ENCODE results near the gene MUS81. TPM values are rescaled to one million over a fixed set of nuclear protein-coding genes. Genes with fewer than 3 reads are reported as not detected.
A peak's percentile ranks its signal among the peaks of the same experiment; 100 is the strongest.

MUS81 gene
- total and polyA plus RNA-seq, 2 of the 13 experiments (the other 11 are each of a cell fraction or from before 2014, with no cell fraction given) = 25.6 to 30.2 TPM

GRCh38 chr11:65891219-65892136 lies 31.2 kb downstream of the MUS81 start (continued):
- TF ChIP-seq HIC2 (CRISPR knock-in tag; IDR thresholded peaks at IDR 0.05; ENCODE audit: low read depth) (peak; percentile 69), NR2F6 (IDR thresholded peaks at IDR 0.05) (no peak), NR2F6 (CRISPR knock-in tag; IDR thresholded peaks at IDR 0.05) (0 out of 2 replicates have a peak, but pooled peaks have one; percentile 25), FOXO4 (CRISPR knock-in tag; conservative IDR thresholded peaks at IDR 0.05) (no peak), NR2F2 (IDR thresholded peaks at IDR 0.05; ENCODE audit: borderline replicate concordance, low read depth) (peak; percentile 25; the same call in 1 of the 2 replicates), PATZ1 (CRISPR knock-in tag; IDR thresholded peaks at IDR 0.05) (peak; percentile 95), CBX5 (CRISPR knock-in tag; IDR thresholded peaks at IDR 0.05; ENCODE audit: borderline replicate concordance) (no peak), ZBTB10 (CRISPR knock-in tag; IDR thresholded peaks at IDR 0.05; ENCODE audit: borderline replicate concordance) (peak; percentile 88; the same call in 1 of the 2 replicates), ZNF737 (CRISPR knock-in tag; IDR thresholded peaks at IDR 0.05; ENCODE audit: borderline replicate concordance) (no peak), PHF8 (CRISPR knock-in tag; IDR thresholded peaks at IDR 0.05) (peak; percentile 45; the same call in 1 of the 2 replicates), ATF7 (IDR thresholded peaks at IDR 0.05) (no peak), ATF7 (CRISPR knock-in tag; IDR thresholded peaks at IDR 0.05) (no peak; the same call in 1 of the 2 replicates), ZNF30 (CRISPR knock-in tag; IDR thresholded peaks at IDR 0.05) (no peak), ERF (CRISPR knock-in tag; IDR thresholded peaks at IDR 0.05) (peak; percentile 54; the same call in 1 of the 2 replicates), FOSL1 (CRISPR knock-in tag; IDR thresholded peaks at IDR 0.05; ENCODE audit: borderline replicate concordance) (no peak), TBL1XR1 (IDR thresholded peaks at IDR 0.05; ENCODE audit: borderline replicate concordance, low read length, partially characterized antibody) (no peak), UBTF (CRISPR knock-in tag; IDR thresholded peaks at IDR 0.05) (peak; percentile 76), MXD3 (CRISPR knock-in tag; IDR thresholded peaks at IDR 0.05) (0 out of 2 replicates have a peak, but pooled peaks have one; percentile 40)

Measured in HepG2 (cell line).